Activated naive CD4-positive, alpha-beta T cell treated with anti-CD3 and anti-CD28 coated beads, Interleukin-2, amount 10 ng/mL, durations not matched to agents 7 days and 5 days (primary cell): Measurements from ENCODE around the gene SLC8A1.

Experiments used
- CTCF ChIA-PET: fragments of 350-600 bp; sonication (Branson Sonifier 250); formaldehyde crosslinking; loops from one replicate; lab custom pipeline; 2021; ENCODE audit warnings: antibody characterized with exemption; lab: Charles Lee
- DNase-seq: peaks from one replicate; pipeline ENCODE4 v3.0.0-alpha.2; 2020
- H3K27ac Mint-ChIP-seq: one replicate; pipeline ENCODE4 v1.8.0; 2021; ENCODE audit warnings: mild to moderate bottlenecking, moderate library complexity, mixed read lengths
- H3K27me3 Mint-ChIP-seq: one replicate; pipeline ENCODE4 v1.8.0; 2021; ENCODE audit warnings: mild to moderate bottlenecking, mixed read lengths
- H3K36me3 Mint-ChIP-seq: one replicate; pipeline ENCODE4 v1.8.0; 2021; ENCODE audit warnings: mixed read lengths
- H3K4me1 Mint-ChIP-seq: one replicate; pipeline ENCODE4 v1.8.0; 2021; ENCODE audit warnings: mixed read lengths
- H3K4me3 Mint-ChIP-seq: one replicate; pipeline ENCODE4 v1.8.0; 2021; ENCODE audit warnings: mild to moderate bottlenecking, moderate library complexity, mixed read lengths
- H3K9me3 Mint-ChIP-seq: one replicate; pipeline ENCODE4 v1.8.0; 2021; ENCODE audit warnings: mixed read lengths

Gene SLC8A1

DNA sequence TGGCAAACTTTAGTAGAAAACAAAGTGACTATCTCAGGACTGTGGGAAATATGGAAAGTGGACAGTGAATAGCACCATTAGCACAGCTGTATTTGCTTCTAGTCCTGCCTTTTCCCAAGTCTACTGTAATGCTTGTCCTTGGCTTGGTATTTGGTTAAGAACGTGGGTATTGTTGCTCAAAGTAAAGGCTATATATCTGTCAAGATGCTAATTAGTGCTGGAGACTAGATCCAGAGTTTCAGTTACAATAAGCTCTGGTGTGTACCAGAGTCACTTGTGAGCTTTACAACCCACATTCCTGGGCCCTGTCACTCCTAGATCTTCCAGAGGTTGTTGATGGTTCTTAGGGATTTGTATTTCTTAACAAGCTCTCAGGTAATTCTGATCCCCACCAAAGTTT lies 313.6 kb downstream of the SLC8A1 start:
- peaks cover 3% of the 10 kb centered on the region for H3K9me3 Mint-ChIP-seq
- no peaks in the 10 kb centered on the region for H3K4me1 Mint-ChIP-seq
- DNase-seq = no peak
- CTCF ChIA-PET = no interaction called here
- H3K27ac Mint-ChIP-seq = no peak overlapping the region
- no peaks in the 10 kb centered on the region for H3K36me3 Mint-ChIP-seq
- H3K4me3 Mint-ChIP-seq = no peak overlapping the region
- no peaks in the 10 kb centered on the region for H3K27me3 Mint-ChIP-seq

DNA sequence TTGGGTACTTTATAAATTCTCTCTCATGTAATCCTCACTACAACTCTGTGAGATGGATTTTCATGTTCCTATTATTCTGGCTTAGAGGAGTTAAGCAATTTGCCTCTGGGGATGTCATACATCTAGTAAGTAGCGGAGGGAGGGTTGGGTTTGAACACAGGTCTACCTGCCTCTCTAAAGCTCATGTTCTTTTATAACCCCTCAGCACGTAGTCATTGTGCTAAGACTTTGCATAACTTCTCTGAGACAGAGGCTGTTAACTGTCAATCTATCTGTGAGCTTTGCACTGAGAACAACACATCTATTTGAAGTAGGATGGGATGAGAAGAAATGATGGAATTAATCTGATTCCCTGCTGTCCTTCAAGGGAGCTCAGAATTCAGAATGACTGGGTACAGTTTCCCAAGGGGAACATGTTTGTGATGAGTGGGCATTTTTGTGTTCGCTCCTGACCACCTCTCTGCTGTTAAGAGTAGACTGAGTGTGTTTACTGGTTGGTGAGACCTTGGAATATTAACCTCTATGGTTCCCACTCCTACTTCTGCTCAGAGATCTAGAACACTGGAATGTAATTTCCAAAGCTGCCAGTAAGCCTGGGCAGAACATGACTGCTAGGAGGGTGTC lies 320.7 kb downstream of the SLC8A1 start:
- CTCF ChIA-PET = no interaction called here
- Mint-ChIP-seq H3K9me3 (no peaks in the 10 kb centered on the region), H3K4me3 (no peak overlapping the region), H3K27me3 (no peaks in the 10 kb centered on the region), H3K36me3 (no peaks in the 10 kb centered on the region), H3K27ac (no peak overlapping the region), H3K4me1 (no peaks in the 10 kb centered on the region)
- DNase-seq = no peak

DNA sequence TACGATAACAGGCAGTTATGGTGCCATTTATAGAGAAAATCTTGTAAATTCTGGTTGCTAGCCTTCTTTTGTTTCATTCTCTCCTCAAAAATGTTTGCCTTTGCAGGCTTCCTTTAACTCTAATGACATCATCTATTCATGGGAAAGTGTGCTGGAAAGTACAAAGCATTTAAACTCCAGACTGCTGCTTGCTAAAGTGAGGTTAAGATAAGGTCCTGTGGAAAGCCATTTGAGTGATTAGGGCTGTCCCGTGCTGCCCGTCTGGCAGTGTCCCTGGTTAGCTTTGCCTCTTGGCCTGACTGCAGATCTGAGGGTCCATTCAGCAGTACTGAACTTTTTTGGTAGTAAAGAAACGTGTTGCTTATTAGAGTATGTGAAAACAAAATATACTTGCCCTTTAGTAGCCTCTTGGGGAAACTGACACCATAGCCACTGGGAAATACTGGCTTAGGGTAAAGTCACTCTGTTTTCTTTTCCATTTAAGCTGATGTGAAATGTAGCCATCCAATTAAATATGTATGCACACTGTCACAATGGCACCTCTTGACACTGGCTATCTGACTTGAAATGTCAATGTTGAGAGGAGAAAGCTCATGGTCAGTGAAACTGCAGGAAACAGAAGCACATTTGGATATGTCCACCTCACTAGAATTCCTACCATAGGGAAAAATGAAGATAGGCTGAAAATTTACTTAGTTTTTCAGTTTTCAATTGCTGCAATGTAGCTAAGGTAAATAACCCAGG lies 321.5 kb downstream of the SLC8A1 start:
- DNase-seq = no peak
- H3K27ac Mint-ChIP-seq = no peak overlapping the region
- H3K36me3 Mint-ChIP-seq = no peaks in the 10 kb centered on the region
- H3K9me3 Mint-ChIP-seq = no peaks in the 10 kb centered on the region
- H3K27me3 Mint-ChIP-seq = no peaks in the 10 kb centered on the region
- H3K4me1 Mint-ChIP-seq = no peaks in the 10 kb centered on the region
- H3K4me3 Mint-ChIP-seq = no peak overlapping the region
- CTCF ChIA-PET = no interaction called here

DNA sequence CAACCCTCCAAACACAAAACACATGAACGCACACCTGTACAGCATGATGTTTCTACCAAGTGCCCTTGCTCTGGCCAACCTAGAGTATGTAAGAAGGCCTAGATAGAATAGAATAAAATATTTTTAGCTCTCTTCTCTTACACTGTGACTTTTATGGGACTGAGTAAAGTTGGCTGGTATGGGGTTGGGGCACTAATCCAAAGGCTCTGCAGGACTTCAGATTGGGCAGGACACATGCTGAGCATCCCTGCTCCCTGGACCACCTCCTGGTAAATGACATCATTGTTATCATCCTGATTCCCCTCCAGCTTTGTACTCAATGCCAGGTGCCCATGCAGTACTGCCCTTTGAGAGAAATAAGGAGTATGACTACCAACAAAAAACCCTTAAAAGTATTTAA lies 322.2 kb downstream of the SLC8A1 start:
- H3K27me3 Mint-ChIP-seq = no peaks in the 10 kb centered on the region
- H3K27ac Mint-ChIP-seq = no peak overlapping the region
- H3K4me3 Mint-ChIP-seq = no peak overlapping the region
- no peaks in the 10 kb centered on the region for H3K36me3 Mint-ChIP-seq
- CTCF ChIA-PET = no interaction called here
- no peaks in the 10 kb centered on the region for H3K4me1 Mint-ChIP-seq
- no peaks in the 10 kb centered on the region for H3K9me3 Mint-ChIP-seq
- no peak for DNase-seq

DNA sequence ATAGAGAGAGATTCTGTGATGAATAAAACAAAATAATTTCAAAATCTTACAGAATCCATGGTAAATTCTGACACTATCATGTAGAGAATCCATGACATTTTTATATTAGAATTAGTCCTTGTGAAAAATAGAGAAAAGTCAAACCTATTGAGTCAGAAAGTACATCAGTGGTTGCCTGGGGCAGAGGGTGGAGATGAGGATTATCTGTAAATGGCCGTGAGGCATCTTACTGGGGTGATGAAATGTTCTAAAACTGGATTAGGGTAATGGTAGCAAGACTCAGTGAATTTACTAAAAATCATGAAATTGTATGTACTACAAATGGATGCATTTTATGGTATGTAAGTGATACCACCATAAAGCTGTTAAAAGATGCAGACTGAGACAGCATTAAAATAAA lies 323.1 kb downstream of the SLC8A1 start:
- CTCF ChIA-PET = no interaction called here
- Mint-ChIP-seq H3K4me1 (no peaks in the 10 kb centered on the region), H3K9me3 (no peaks in the 10 kb centered on the region), H3K27ac (no peak overlapping the region), H3K36me3 (no peaks in the 10 kb centered on the region), H3K4me3 (no peak overlapping the region), H3K27me3 (no peaks in the 10 kb centered on the region)
- DNase-seq = no peak

DNA sequence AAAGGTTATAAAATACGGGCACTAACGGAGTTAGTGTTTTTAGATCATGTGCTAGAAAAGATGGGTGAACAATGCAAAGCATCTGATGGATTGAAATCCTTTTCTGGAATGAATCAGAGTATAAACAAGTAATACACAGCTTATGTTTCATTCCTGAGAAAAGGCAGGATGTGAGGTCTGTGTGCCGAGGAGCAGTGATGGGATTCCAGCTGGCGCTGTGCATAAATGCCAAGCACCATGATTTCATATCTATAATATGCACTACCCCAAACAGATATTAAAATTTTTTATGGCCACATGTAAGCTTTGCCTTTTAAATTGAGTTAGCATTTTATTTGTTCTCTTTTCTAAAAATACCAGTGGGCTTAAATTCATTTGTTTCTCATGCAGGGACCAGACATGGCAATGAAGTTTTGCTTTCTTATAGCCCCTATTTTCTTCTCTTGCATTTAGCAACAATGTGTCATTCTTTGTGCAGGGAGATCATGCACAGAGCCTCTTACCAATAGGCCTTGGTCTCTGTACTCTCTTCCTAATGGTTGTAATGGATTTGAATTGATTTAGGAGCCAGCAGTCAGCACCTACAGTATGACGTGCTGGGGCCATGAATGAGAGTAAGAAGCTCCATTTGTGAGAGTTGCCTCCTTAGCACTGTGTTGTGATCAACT lies 323.9 kb downstream of the SLC8A1 start:
- no peaks in the 10 kb centered on the region for H3K4me1 Mint-ChIP-seq
- no peak for DNase-seq
- H3K9me3 Mint-ChIP-seq = no peaks in the 10 kb centered on the region
- no peaks in the 10 kb centered on the region for H3K27me3 Mint-ChIP-seq
- CTCF ChIA-PET = interaction anchor here (1.1 kb wide), 1 partner anchor 221 kb away, joined by 4 read pairs; no protein-coding TSS in a partner anchor
- H3K4me3 Mint-ChIP-seq = no peak overlapping the region
- H3K36me3 Mint-ChIP-seq = no peaks in the 10 kb centered on the region
- H3K27ac Mint-ChIP-seq = no peak overlapping the region

DNA sequence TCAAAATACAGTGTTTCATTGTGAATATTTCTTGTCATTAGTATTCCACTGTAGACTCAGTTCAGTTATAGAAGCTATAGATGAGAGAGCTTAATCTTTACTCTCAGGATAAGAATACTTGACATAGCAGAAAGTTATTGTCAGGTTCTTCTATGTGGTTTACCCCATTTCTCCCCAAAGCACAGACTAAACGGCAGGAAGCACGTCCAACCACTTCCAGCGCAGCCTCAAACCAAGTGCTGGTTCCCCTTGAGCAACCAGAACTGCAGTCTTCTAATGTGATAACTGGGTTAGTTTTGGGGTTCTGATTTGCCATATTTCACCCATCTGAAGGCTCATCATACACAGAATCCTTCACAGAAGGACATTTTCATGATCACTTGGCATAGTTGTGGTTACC lies 324.7 kb downstream of the SLC8A1 start:
- Mint-ChIP-seq H3K4me3 (no peak overlapping the region), H3K27ac (no peak overlapping the region), H3K27me3 (no peaks in the 10 kb centered on the region), H3K36me3 (no peaks in the 10 kb centered on the region), H3K9me3 (no peaks in the 10 kb centered on the region), H3K4me1 (no peaks in the 10 kb centered on the region)
- CTCF ChIA-PET = interaction anchor here (1.1 kb wide), 1 partner anchor 220 kb away, joined by 4 read pairs; no protein-coding TSS in a partner anchor
- DNase-seq = no peak

DNA sequence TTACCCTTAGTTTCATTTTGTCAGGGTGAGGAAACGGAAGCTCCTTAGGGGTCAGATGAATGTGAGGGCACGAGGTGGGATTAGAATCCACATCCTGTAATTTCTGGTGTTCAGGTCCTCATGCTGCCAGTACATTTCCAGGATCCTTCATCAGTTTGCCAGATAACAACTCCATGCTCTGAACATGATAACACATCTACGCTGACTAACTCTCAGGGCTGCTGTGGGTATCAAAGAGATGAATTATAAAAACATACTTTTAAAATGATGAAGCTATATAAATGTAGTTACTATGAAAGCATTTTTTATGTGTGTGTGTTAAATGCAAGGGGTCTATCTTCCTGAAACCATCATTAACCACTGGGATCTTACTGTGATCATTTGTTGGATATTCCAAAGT lies 325.9 kb downstream of the SLC8A1 start:
- CTCF ChIA-PET = no interaction called here
- no peaks in the 10 kb centered on the region for H3K9me3 Mint-ChIP-seq
- H3K4me3 Mint-ChIP-seq = no peak overlapping the region
- H3K27ac Mint-ChIP-seq = no peak overlapping the region
- H3K27me3 Mint-ChIP-seq = no peaks in the 10 kb centered on the region
- no peak for DNase-seq
- H3K36me3 Mint-ChIP-seq = no peaks in the 10 kb centered on the region
- no peaks in the 10 kb centered on the region for H3K4me1 Mint-ChIP-seq

DNA sequence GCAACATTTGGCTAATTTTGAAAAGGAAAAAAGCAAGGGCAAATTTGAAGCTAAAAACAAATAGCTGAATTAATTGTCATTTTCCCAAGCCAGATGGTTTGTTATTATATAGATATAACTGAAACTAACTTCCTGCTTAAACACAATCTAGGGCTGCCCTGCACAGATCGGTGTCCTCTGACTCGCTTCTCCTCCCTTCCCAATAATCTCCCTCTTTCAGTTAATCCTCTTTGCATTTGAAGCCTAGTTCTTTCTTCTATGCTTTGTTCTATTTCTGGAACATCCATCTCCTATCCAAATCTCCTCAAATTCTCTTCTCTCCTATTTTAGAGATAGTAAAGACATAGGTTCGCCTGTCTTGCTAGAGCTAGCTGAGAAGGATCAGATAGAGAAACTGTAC lies 328.1 kb downstream of the SLC8A1 start:
- H3K9me3 Mint-ChIP-seq = no peaks in the 10 kb centered on the region
- no peaks in the 10 kb centered on the region for H3K36me3 Mint-ChIP-seq
- H3K27ac Mint-ChIP-seq = no peak overlapping the region
- no peaks in the 10 kb centered on the region for H3K4me1 Mint-ChIP-seq
- DNase-seq = no peak
- no peak overlapping the region for H3K4me3 Mint-ChIP-seq
- H3K27me3 Mint-ChIP-seq = no peaks in the 10 kb centered on the region
- CTCF ChIA-PET = no interaction called here

DNA sequence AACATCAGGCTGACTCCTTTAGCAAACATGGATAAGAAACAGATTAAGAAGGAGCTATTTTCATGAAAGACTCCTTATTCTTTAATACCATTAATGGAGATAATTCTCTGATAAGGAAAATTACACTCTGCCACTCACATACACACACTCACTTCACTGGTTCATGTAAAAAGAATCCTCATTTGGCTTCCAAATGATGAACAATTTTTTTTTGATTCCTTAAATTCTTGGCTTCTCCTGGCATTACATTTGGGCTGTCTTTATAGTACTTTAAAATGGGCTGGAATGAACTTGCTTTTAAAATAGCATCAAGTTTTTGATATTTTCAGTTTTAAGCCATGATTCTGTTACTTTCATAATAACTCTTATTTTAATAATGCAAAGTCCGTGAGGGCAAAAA lies 328.6 kb downstream of the SLC8A1 start:
- H3K4me3 Mint-ChIP-seq = no peak overlapping the region
- H3K27me3 Mint-ChIP-seq = no peaks in the 10 kb centered on the region
- no peaks in the 10 kb centered on the region for H3K9me3 Mint-ChIP-seq
- no peak for DNase-seq
- no peaks in the 10 kb centered on the region for H3K36me3 Mint-ChIP-seq
- H3K27ac Mint-ChIP-seq = no peak overlapping the region
- CTCF ChIA-PET = no interaction called here
- no peaks in the 10 kb centered on the region for H3K4me1 Mint-ChIP-seq

DNA sequence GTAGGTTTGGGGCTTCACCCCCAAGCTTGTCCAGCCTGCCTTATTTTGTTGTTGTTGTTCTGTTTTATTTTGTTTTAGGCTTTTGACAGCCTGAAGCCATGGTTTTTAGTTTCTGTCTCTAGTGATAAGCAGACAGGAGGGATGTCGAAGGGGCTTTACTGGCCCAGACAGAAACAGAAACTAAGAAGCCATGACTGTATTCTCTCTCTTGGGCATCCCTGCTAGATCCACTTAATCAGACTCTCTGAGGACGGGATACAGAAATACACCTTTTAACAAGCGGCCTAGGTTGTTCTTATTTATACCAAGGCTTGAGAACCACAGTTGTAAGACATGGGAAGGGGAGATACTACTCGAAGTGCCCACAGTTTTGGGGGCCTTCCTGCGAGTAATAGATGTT lies 330.9 kb downstream of the SLC8A1 start:
- Mint-ChIP-seq H3K27me3 (no peaks in the 10 kb centered on the region), H3K4me3 (no peak overlapping the region), H3K27ac (no peak overlapping the region), H3K9me3 (no peaks in the 10 kb centered on the region), H3K36me3 (no peaks in the 10 kb centered on the region), H3K4me1 (no peaks in the 10 kb centered on the region)
- no peak for DNase-seq
- CTCF ChIA-PET = no interaction called here

DNA sequence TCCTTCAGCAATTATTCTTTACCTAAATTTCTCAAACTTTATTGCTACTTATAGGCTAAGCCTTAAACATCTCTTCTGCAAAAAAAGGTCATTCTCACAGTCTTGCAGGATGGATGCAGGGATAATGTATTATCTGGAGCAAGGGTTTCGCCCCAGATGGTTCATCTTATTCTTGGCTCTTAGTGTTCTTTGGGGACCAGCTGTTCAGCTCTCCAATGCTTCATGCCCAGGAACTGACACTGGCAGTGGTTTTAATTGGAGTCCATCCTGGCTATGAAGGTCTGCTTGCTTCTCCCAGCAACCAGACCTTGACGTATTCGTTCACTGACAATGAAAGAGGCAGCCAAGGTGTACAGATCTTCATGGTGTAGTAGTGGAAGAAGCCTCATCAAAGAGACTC lies 331.9 kb downstream of the SLC8A1 start:
- Mint-ChIP-seq H3K4me3 (no peak overlapping the region), H3K9me3 (no peaks in the 10 kb centered on the region), H3K27me3 (no peaks in the 10 kb centered on the region), H3K4me1 (no peaks in the 10 kb centered on the region), H3K36me3 (no peaks in the 10 kb centered on the region), H3K27ac (no peak overlapping the region)
- no peak for DNase-seq
- CTCF ChIA-PET = no interaction called here

DNA sequence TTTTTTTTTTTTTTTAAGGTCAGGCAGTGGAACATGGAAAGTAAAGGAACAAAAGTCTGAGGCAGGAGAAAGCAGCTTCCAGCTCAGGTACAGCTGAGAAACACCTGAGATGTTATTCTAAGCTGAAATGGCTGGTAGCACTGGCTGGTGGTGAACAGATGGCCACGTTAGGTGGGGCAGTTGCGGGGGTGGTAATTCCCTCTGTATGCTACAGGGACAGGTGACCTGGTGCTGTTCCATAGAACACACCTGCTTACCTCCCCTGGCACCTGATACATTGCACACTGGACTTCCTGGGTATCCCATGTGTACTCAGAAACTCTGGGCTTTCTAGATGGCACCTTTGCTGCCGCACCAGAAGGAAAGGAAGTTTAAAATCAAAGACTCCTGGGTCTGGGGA lies 333.3 kb downstream of the SLC8A1 start:
- Mint-ChIP-seq H3K27me3 (no peaks in the 10 kb centered on the region), H3K9me3 (no peaks in the 10 kb centered on the region), H3K4me3 (no peak overlapping the region), H3K4me1 (no peaks in the 10 kb centered on the region), H3K36me3 (no peaks in the 10 kb centered on the region), H3K27ac (no peak overlapping the region)
- CTCF ChIA-PET = interaction anchor here (0.6 kb wide), 1 partner anchor 207 kb away, joined by 3 read pairs; no protein-coding TSS in a partner anchor
- DNase-seq = no peak

DNA sequence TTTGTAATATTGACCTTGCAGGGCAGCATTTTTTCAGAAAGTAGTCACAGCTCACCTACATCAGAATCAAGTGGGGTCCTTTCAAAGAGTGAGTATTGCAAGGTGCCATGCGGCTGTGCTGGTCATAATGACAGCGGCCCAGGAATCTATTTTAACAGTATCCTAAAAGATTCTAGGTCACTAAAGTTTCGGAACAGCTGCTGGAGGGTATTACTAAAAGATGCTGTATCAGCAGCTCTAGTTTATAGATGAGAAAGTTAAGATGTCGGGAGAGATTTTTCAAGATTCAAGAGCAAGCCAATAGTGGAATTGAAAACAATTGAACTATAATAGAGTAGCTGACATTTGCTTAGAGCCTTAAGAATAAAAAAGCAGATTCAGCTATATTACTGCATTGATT lies 336.0 kb downstream of the SLC8A1 start:
- Mint-ChIP-seq H3K27me3 (no peaks in the 10 kb centered on the region), H3K36me3 (no peaks in the 10 kb centered on the region), H3K4me1 (no peaks in the 10 kb centered on the region), H3K27ac (no peak overlapping the region), H3K9me3 (no peaks in the 10 kb centered on the region), H3K4me3 (no peak overlapping the region)
- CTCF ChIA-PET = no interaction called here
- no peak for DNase-seq

DNA sequence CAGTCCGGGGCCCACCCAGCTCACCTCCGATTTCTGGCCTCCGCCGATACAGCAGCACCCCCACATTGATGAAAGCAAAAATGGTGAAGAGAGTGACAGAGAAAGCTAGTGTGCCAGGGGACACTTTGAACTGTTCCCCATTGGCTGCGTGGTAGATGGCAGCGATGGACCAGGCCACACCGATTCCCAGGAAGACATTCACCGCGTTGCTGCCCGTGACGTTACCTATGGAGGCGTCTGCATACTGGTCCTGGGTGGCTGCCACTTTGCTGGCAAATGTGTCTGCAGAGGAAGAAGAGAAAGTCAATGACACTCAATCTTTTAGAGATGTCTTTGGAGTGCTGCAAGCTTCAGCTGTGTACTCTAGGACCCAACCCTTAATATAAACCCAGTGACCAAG lies 336.5 kb downstream of the SLC8A1 start:
- no peak overlapping the region for H3K4me3 Mint-ChIP-seq
- no peak for DNase-seq
- H3K27ac Mint-ChIP-seq = no peak overlapping the region
- no peaks in the 10 kb centered on the region for H3K9me3 Mint-ChIP-seq
- no peaks in the 10 kb centered on the region for H3K4me1 Mint-ChIP-seq
- no peaks in the 10 kb centered on the region for H3K36me3 Mint-ChIP-seq
- CTCF ChIA-PET = no interaction called here
- H3K27me3 Mint-ChIP-seq = no peaks in the 10 kb centered on the region
